K562 (cell line): ENCODE results near the gene EPHA10. TPM values are rescaled to one million over a fixed set of nuclear protein-coding genes. Genes with fewer than 3 reads are reported as not detected.

Source experiments
- ATAC-seq: fragments of 200-7000 bp; cut with Tn5 transposase; 3 replicates; pipeline ENCODE4 v1.9.1; 2020; ENCODE audit warnings: moderate library complexity
- BruUV-seq: library from RNA; stranded (reverse); fragments of 400-500 nt; replicated peaks from 2 replicates; lab custom pipeline; 2021; lab: Mats Ljungman, UMichigan
- CTCF ChIA-PET: fragments of 300-600 bp; formaldehyde crosslinking; extraction: SDS; loops from one replicate; lab custom pipeline; 2021; ENCODE audit warnings: low intra/inter-chr PET ratio; lab: Yijun Ruan, JAX
- POLR2A ChIA-PET: fragments of 300-600, 350-650 bp; sonication (Branson Sonifier 250); formaldehyde crosslinking; extraction: SDS; loops from one replicate; lab custom pipeline; 2021; ENCODE audit warnings: antibody characterized with exemption, inconsistent platforms; lab: Yijun Ruan, JAX
- DNase-seq, 4 experiments: peaks; one replicate each; pipeline versions ENCODE4 v3.0.0 to v3.0.0-alpha.2; 2011 to 2018; ENCODE audit warnings: low spot score in 3 of 4, mixed read lengths in 3 of 4; ENCODE audit errors: extremely low read depth in 1 of 4
- FAIRE-seq: peaks from 2 replicates; lab custom pipeline; 2011; peaks lifted over from hg19 to GRCh38; lab: Jason Lieb, UNC
- H2AFZ ChIP-seq: 2 replicates; pipeline ENCODE4 v1.6.0; 2011; ENCODE audit warnings: low read depth, low read length, control low read depth, inconsistent platforms
- H3K27ac ChIP-seq: fragments of 200-600 bp; 3 replicates; pipeline ENCODE4 v1.8.0; 2011; ENCODE audit warnings: low read depth, mild to moderate bottlenecking, control low read depth, inconsistent platforms, low read length, moderate library complexity, mixed read lengths; ENCODE audit errors: extremely low read depth
- H3K27me3 ChIP-seq, 2 experiments: fragments of 300-600 bp in 1 of 2; 2 replicates in 1 of 2; 3 replicates in 1 of 2; pipeline versions ENCODE4 v1.6.0 to v1.8.0; 2011; ENCODE audit warnings: inconsistent platforms in 2 of 2, low read length in 2 of 2, mild to moderate bottlenecking in 1 of 2, mixed read lengths in 1 of 2, moderate library complexity in 1 of 2; ENCODE audit not compliant: control insufficient read depth in 2 of 2, insufficient read depth in 2 of 2
- H3K36me3 ChIP-seq: fragments of 300-600 bp; 3 replicates; pipeline ENCODE4 v1.8.0; 2011; ENCODE audit warnings: mild to moderate bottlenecking, low read length, inconsistent platforms; ENCODE audit not compliant: control insufficient read depth, insufficient read depth
- H3K4me1 ChIP-seq, 2 experiments: fragments of 200-600 bp in 1 of 2; replicated peaks in 1 of 2; 2 replicates in 1 of 2; 3 replicates in 1 of 2; pipeline versions ENCODE4 v1.5.1 to v1.8.0; 2011; ENCODE audit warnings: inconsistent platforms in 2 of 2, low read length in 2 of 2, mild to moderate bottlenecking in 1 of 2, mixed read lengths in 1 of 2, moderate library complexity in 1 of 2; ENCODE audit not compliant: control insufficient read depth in 2 of 2, insufficient read depth in 2 of 2
- H3K4me2 ChIP-seq: 2 replicates; pipeline ENCODE4 v1.6.1; 2011; ENCODE audit warnings: low read length, control low read depth, inconsistent platforms, mixed read lengths; ENCODE audit not compliant: insufficient read depth
- H3K4me3 ChIP-seq: fragments of 200-600 bp; sonication (generic), shearing (Covaris generic); 2 replicates; pipeline ENCODE4 v1.5.1; 2016; ENCODE audit warnings: control low read depth, inconsistent platforms
- H3K79me2 ChIP-seq: fragments of 200-600 bp; 3 replicates; pipeline ENCODE4 v1.8.0; 2011; ENCODE audit warnings: low read length, inconsistent platforms; ENCODE audit not compliant: control insufficient read depth, insufficient read depth
- H3K9ac ChIP-seq, 2 experiments: 2 replicates each; pipeline versions ENCODE4 v1.6.0 to v1.6.1; 2011; ENCODE audit warnings: low read depth in 2 of 2, low read length in 2 of 2, control low read depth in 1 of 2, inconsistent platforms in 1 of 2, mild to moderate bottlenecking in 1 of 2, mixed read lengths in 1 of 2; ENCODE audit not compliant: insufficient read depth in 1 of 2
- H3K9me1 ChIP-seq: one replicate; pipeline ENCODE4 v1.6.0; 2011; ENCODE audit warnings: inconsistent platforms, mild to moderate bottlenecking, low read length, moderate library complexity; ENCODE audit not compliant: control insufficient read depth, insufficient read depth
- H3K9me3 ChIP-seq: replicated peaks from 2 replicates; pipeline ENCODE4 v1.5.1; 2011; ENCODE audit warnings: low read depth, low read length, inconsistent platforms; ENCODE audit not compliant: control insufficient read depth, insufficient read depth
- H4K20me1 ChIP-seq: replicated peaks from 2 replicates; pipeline ENCODE4 v1.6.1; 2011; ENCODE audit warnings: low read length, inconsistent platforms, mixed read lengths; ENCODE audit not compliant: control insufficient read depth, insufficient read depth
- BRD4 ChIP-seq: fragments of 200-600 bp; sonication (generic); IDR thresholded peaks from 2 replicates; pipeline ENCODE4 v1.6.1; 2017; ENCODE audit warnings: inconsistent platforms
- ZBTB7A ChIP-seq: IDR thresholded peaks from 2 replicates; pipeline ENCODE4 v1.6.1; 2011; ENCODE audit warnings: low read depth, mild to moderate bottlenecking, low read length, moderate library complexity, borderline replicate concordance; ENCODE audit not compliant: control insufficient read depth
- ZFP1 ChIP-seq: fragments of 450-650 bp; formaldehyde crosslinking; IDR thresholded peaks from 2 replicates; pipeline ENCODE4 v1.4.0; 2020; ENCODE audit warnings: mild to moderate bottlenecking, mixed read lengths
- WGBS: fragments of 100-300 bp; shearing (Covaris generic); methylation state at CpG from one replicate; pipeline ENCODE4 v1.1.6; 2016; ENCODE audit warnings: low coverage, mixed read lengths; ENCODE audit not compliant: insufficient coverage; ENCODE audit errors: missing lambda C conversion rate; 5-methylcytosine and 5-hydroxymethylcytosine counted together
- in situ Hi-C: fragments of 300-500 bp; cut with MboI; formaldehyde crosslinking; loops from 4 replicates; pipeline ENCODE4 v1.15.0; 2018; ENCODE audit warnings: inconsistent platforms, mixed read lengths
- intact Hi-C: fragments of 100-400 bp; cut with micrococcal nuclease; formaldehyde crosslinking; loops from 2 replicates; pipeline ENCODE4 v1.14.2; 2022
- polyA plus RNA-seq, 8 experiments: library from polyadenylated mRNA; depleted of rRNA in 4 of 8; stranded (reverse) in 5 of 8; unstranded in 3 of 8; fragments of >200 nt; fragmentation: Nextera tagmentation in 2 of 8; fragmentation: Illumina TruSeq in 1 of 8; extraction: Ambion mirVana in 2 of 8; extraction: Trizol in 1 of 8; gene quantifications; 2 replicates each; pipeline versions ENCODE4 v1.2.1 to v1.2.3, GENCODE V29; 2011 to 2014; ENCODE audit warnings: inconsistent platforms in 1 of 8, missing spikeins in 1 of 8
- total RNA-seq, 7 experiments: library from RNA; depleted of rRNA in 6 of 7; stranded (reverse); fragments of >200 nt in 6 of 7; fragmentation: Illumina TruSeq in 2 of 7; extraction: Trizol in 2 of 7; gene quantifications; 2 replicates each; pipeline versions ENCODE4 v1.2.1 to v1.2.3, GENCODE V29; 2011 to 2021; ENCODE audit warnings: low replicate concordance in 1 of 7

Gene EPHA10
- total and polyA plus RNA-seq, 9 of the 15 experiments (the other 6 are each of a cell fraction or from before 2014, with no cell fraction given): 0.03 TPM; not detected in 8

GRCh38 chr1:37792943-37793686, 28.2 kb upstream of the EPHA10 start:
- no peaks in the 10 kb centered on the region for H3K9me1 ChIP-seq
- H3K27me3 ChIP-seq: peaks cover 22 to 50% of the 10 kb centered on the region in 2 experiments
- peak; percentile 64 for FAIRE-seq
- in situ Hi-C loops (no loop called here), intact Hi-C loops (no loop called here)
- ChIA-PET CTCF (no interaction called here), POLR2A (no interaction called here)
- WGBS: 56% methylated on average over 22 of the region's 36 CpGs
- no peak overlapping the region for H3K27ac ChIP-seq
- H3K4me2 ChIP-seq: no peak overlapping the region; the same call in 1 of the 2 replicates
- no peaks in the 10 kb centered on the region for H3K36me3 ChIP-seq
- no peak overlapping the region for H3K9ac ChIP-seq
- peaks cover 20% of the 10 kb centered on the region for H4K20me1 ChIP-seq
- H3K4me3 ChIP-seq: no peak overlapping the region
- H3K79me2 ChIP-seq: no peaks in the 10 kb centered on the region
- DNase-seq: no peak
- no peaks in the 10 kb centered on the region for H3K9me3 ChIP-seq
- TF ChIP-seq ZFP1 (CRISPR knock-in tag) (no peak), ZBTB7A (peak; percentile 8; the same call in 1 of the 2 replicates)
- TF ChIP-seq, all 486 proteins: peak for 1
- peaks cover 0 to 24% of the 10 kb centered on the region in 2 experiments; a peak in 3 of 5 replicates for H3K4me1 ChIP-seq
- no TSS peak for BruUV-seq
- no peak for ATAC-seq
- H2AFZ ChIP-seq: no peak overlapping the region

GRCh38 chr1:37782491-37782890, 17.6 kb upstream of the EPHA10 start:
- WGBS: 2% methylated on average over 17 of the region's 17 CpGs
- no peak overlapping the region for H3K27ac ChIP-seq
- no peaks in the 10 kb centered on the region for H3K9me3 ChIP-seq
- H3K9me1 ChIP-seq: no peaks in the 10 kb centered on the region
- H2AFZ ChIP-seq: no peak overlapping the region
- H3K4me2 ChIP-seq: no peak overlapping the region
- H3K4me1 ChIP-seq: peaks cover 0 to 3% of the 10 kb centered on the region in 2 experiments; a peak in 1 of 5 replicates
- intact Hi-C loops: no loop called here
- FAIRE-seq: no peak
- TF ChIP-seq BRD4: no peak
- H3K36me3 ChIP-seq: no peaks in the 10 kb centered on the region
- no TSS peak for BruUV-seq
- in situ Hi-C loops: no loop called here
- no peak for ATAC-seq
- H3K79me2 ChIP-seq: no peaks in the 10 kb centered on the region
- ChIA-PET POLR2A (interaction anchor here (0.6 to 1.5 kb wide), 3 partner anchors 15 to 1682 kb away, joined by 3 to 5 read pairs (median 4); partner anchors contain the start of genes C1orf122 and YRDC), CTCF (no interaction called here)
- no peak overlapping the region for H3K9ac ChIP-seq
- H3K27me3 ChIP-seq: peaks cover 28 to 31% of the 10 kb centered on the region in 2 experiments; a peak in 4 of 5 replicates
- H3K4me3 ChIP-seq: no peak overlapping the region
- no peak for DNase-seq
- peaks cover 4% of the 10 kb centered on the region; the same call in 1 of the 2 replicates for H4K20me1 ChIP-seq
